Lung (tissue), 12 donors: Measurements from ENCODE around the gene ZNF724. TPM values are rescaled to one million over a fixed set of nuclear protein-coding genes. Genes with fewer than 3 reads are reported as not detected.

Experiments
- ATAC-seq: fragments of 200-7000 bp; cut with Tn5 transposase; one replicate; pipeline ENCODE4 v1.9.1; 2020; ENCODE audit warnings: moderate number of reproducible peaks; ENCODE audit not compliant: insufficient read depth, low FRiP score
- DNase-seq, 3 donors: peaks; one replicate each; pipeline ENCODE4 v3.0.0-alpha.2; 2013 to 2017
- H3K27ac ChIP-seq, 2 donors: one replicate each; pipeline ENCODE4 v1.5.1; 2013; ENCODE audit warnings: mild to moderate bottlenecking in 2 of 2, moderate library complexity in 2 of 2, control low read depth in 1 of 2, inconsistent platforms in 1 of 2, low read depth in 1 of 2, low read length in 1 of 2
- H3K27me3 ChIP-seq, 3 donors: one replicate each; pipeline ENCODE4 v1.5.1; 2013; ENCODE audit warnings: low read length in 2 of 3; ENCODE audit not compliant: control insufficient read depth in 3 of 3, insufficient read depth in 3 of 3
- H3K36me3 ChIP-seq, 4 donors: one replicate each; pipeline ENCODE4 v1.5.1; 2013; ENCODE audit warnings: low read length in 4 of 4, mild to moderate bottlenecking in 1 of 4, moderate library complexity in 1 of 4; ENCODE audit not compliant: control insufficient read depth in 4 of 4, insufficient read depth in 4 of 4
- H3K4me1 ChIP-seq, 5 donors: one replicate each; pipeline ENCODE4 v1.5.1; 2013; ENCODE audit warnings: low read length in 5 of 5, mild to moderate bottlenecking in 2 of 5, moderate library complexity in 1 of 5; ENCODE audit not compliant: control insufficient read depth in 5 of 5, insufficient read depth in 5 of 5
- H3K4me3 ChIP-seq: one replicate; pipeline ENCODE4 v1.5.1; 2013; ENCODE audit warnings: mild to moderate bottlenecking, control low read depth, moderate library complexity
- H3K9ac ChIP-seq, 2 donors: one replicate each; pipeline ENCODE4 v1.5.1; 2013; ENCODE audit warnings: low read length in 2 of 2, control low read depth in 1 of 2; ENCODE audit not compliant: insufficient read depth in 1 of 2
- H3K9me3 ChIP-seq, 4 donors: one replicate each; pipeline ENCODE4 v1.5.1; 2013; ENCODE audit warnings: low read length in 3 of 4, mild to moderate bottlenecking in 1 of 4, moderate library complexity in 1 of 4; ENCODE audit not compliant: control insufficient read depth in 4 of 4, insufficient read depth in 3 of 4
- WGBS, 2 donors: extraction: QIAGEN DNeasy Blood & Tissue Kit; methylation state at CpG; one replicate each; pipeline ENCODE4 v1.1.7; 2013; 5-methylcytosine and 5-hydroxymethylcytosine counted together
- polyA plus RNA-seq, 2 donors: library from polyadenylated mRNA; stranded (reverse); fragments of 200-250 nt; gene quantifications; one replicate each; pipeline ENCODE4 v1.2.1, GENCODE V29; 2013
- total RNA-seq, 2 donors: library from RNA; depleted of rRNA in 1 of 2; stranded (reverse); fragments of >200 nt in 1 of 2; gene quantifications; one replicate each; pipeline ENCODE4 v1.2.1, GENCODE V29; 2014 to 2021
- TF ChIP-seq, protein P1 (sequence below): IDR thresholded peaks from 2 replicates; pipeline ENCODE4 v1.5.1; 2012; ENCODE audit warnings: mild to moderate bottlenecking; ENCODE audit errors: control extremely low read depth, extremely low read depth
- donor health status: control.
- donor health status: control.
- donor health status: Bipolar disorder and iron deficiency.
- donor health status: healthy.
- donor health status: DM: yes; HTN: yes; CAD: no.

The ZNF724 gene
- total and polyA plus RNA-seq, 4 donors = 0.37 to 5.3 (median 2.1) TPM

DNA sequence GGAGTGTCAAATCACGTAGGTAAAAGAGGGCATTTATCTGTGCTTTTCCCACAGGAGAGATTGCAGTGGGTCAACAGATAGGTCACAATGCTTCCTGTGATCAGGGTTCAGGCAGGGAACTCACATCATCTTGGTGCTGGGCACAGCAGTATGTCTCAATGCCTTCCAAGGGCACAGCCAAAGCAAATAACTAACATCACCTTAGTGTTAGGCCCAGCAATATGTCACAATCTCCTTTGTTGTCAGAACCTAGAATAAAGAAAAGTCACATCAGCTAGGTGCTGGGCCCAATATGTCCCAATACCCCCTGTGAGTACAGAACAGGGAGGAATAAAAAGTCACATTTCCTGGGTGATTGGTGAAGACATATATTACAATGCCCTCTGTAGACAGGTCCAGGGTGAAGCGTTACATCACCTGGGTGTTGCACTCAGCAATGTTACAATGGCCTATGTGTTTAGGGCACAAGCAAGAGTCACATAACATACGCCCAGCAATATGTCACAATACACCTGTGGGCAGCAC is 11.4 kb upstream of the ZNF724 start:
- no peaks in the 10 kb centered on the region for H3K4me1 ChIP-seq
- DNase-seq = no peak
- TF ChIP-seq, protein P1, sequence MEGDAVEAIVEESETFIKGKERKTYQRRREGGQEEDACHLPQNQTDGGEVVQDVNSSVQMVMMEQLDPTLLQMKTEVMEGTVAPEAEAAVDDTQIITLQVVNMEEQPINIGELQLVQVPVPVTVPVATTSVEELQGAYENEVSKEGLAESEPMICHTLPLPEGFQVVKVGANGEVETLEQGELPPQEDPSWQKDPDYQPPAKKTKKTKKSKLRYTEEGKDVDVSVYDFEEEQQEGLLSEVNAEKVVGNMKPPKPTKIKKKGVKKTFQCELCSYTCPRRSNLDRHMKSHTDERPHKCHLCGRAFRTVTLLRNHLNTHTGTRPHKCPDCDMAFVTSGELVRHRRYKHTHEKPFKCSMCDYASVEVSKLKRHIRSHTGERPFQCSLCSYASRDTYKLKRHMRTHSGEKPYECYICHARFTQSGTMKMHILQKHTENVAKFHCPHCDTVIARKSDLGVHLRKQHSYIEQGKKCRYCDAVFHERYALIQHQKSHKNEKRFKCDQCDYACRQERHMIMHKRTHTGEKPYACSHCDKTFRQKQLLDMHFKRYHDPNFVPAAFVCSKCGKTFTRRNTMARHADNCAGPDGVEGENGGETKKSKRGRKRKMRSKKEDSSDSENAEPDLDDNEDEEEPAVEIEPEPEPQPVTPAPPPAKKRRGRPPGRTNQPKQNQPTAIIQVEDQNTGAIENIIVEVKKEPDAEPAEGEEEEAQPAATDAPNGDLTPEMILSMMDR = no peak
- H3K27ac ChIP-seq = no peak overlapping the region
- no peak overlapping the region for H3K9ac ChIP-seq
- no peak for ATAC-seq
- H3K4me3 ChIP-seq = no peak overlapping the region
- no peaks in the 10 kb centered on the region for H3K27me3 ChIP-seq
- H3K9me3 ChIP-seq = peaks cover 0 to 3% (median 0%) of the 10 kb centered on the region in 4 donors
- 72 to 90% methylated on average over 3 of the region's 3 CpGs for WGBS, 2 donors
- H3K36me3 ChIP-seq = peaks cover 5 to 18% (median 14%) of the 10 kb centered on the region in 4 donors

DNA sequence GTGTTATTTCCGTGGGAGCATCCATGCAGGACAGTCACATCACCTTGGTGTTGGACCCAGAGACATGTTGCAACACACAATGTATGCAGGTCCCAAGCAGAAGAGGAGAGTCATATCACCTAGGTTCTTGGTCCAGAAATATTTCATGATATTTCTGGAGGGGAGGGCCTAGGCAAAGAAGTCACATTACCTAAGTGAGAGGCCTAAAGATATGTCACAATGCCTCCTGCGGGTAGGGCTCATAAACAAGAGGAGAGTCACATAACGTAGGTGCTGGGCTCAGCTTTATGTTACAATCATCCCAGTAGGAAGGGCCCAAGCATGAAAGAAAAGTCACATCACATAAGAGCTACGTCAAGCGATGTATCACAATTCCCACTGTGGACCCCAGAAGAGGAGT is 10.8 kb upstream of the ZNF724 start:
- TF ChIP-seq, protein P1 = no peak
- Histone ChIP-seq H3K9ac (no peak overlapping the region), H3K27me3 (no peaks in the 10 kb centered on the region), H3K27ac (no peak overlapping the region), H3K36me3 (peaks cover 5 to 18% (median 14%) of the 10 kb centered on the region in 4 donors), H3K9me3 (peaks cover 0 to 3% (median 0%) of the 10 kb centered on the region in 4 donors), H3K4me3 (no peak overlapping the region), H3K4me1 (no peaks in the 10 kb centered on the region)
- ATAC-seq (no peak), DNase-seq (no peak)
- WGBS, 2 donors = 91 to 97% methylated on average over 5 of the region's 5 CpGs

DNA sequence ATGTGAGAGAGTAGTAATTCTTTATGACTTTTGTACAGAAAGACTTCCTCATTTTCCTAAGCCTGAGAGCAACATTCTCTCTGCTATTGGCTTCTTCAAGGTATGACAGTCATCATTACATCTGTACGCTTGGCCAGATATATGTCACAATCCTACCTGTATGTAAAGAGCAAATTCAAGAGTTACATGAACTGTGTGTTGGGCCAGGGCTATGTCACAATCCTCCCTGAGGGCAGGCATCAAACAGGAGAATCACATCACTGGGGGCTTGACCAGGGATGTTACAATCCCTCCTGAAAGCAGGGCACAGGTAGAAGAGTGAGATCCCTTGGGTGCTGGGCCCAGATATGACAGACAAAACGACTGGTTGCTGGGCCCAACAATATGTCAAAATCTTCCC is 9.8 kb upstream of the ZNF724 start:
- Histone ChIP-seq H3K4me1 (no peaks in the 10 kb centered on the region), H3K36me3 (peaks cover 5 to 18% (median 14%) of the 10 kb centered on the region in 4 donors), H3K9me3 (peaks cover 0 to 3% (median 0%) of the 10 kb centered on the region in 4 donors), H3K4me3 (no peak overlapping the region), H3K9ac (no peak overlapping the region), H3K27ac (no peak overlapping the region), H3K27me3 (no peaks in the 10 kb centered on the region)
- 85 to 95% methylated on average over 2 of the region's 2 CpGs for WGBS, 2 donors
- TF ChIP-seq, protein P1 = no peak
- no peak for DNase-seq
- ATAC-seq = no peak

DNA sequence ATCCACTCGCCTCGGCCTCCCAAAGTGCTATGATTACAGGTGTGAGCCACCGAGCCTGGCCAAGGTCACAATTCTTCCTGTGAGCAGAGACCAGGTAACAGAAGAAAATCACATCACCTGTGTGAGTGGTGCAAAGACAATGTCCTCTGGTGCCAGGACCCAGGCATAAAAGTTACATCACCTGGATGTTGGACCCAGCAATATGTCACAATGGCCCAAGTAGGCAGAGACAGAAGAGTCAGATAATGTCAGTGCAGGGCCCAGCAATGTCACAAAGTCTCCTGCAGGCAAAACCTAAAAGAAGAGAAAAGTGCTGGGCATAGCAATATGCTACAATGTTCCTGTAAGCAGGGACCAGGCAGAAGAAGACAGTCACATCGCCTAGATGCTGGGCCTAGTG is 5.5 kb upstream of the ZNF724 start:
- 97 to 98% methylated on average over 4 of the region's 4 CpGs for WGBS, 2 donors
- ATAC-seq (no peak), DNase-seq (no peak)

More for the DNA sequence above, 5.5 kb upstream of the ZNF724 start:
- H3K27ac ChIP-seq = no peak overlapping the region
- TF ChIP-seq, protein P1 = no peak
- no peaks in the 10 kb centered on the region for H3K4me1 ChIP-seq
- H3K9ac ChIP-seq = no peak overlapping the region
- H3K27me3 ChIP-seq = no peaks in the 10 kb centered on the region
- peaks cover 0 to 14% (median 8%) of the 10 kb centered on the region in 4 donors for H3K36me3 ChIP-seq
- H3K4me3 ChIP-seq = no peak overlapping the region
- peaks cover 0 to 3% (median 0%) of the 10 kb centered on the region in 4 donors for H3K9me3 ChIP-seq
